Mammary epithelial cell (primary cell): Measurements from ENCODE around the gene CCT3.

Source experiments
- CTCF ChIP-seq, 2 donors: IDR thresholded peaks in 1 of 2; conservative IDR thresholded peaks in 1 of 2; 2 replicates each; pipeline ENCODE4 v1.5.1; 2011 to 2012; ENCODE audit warnings: inconsistent platforms in 2 of 2, low read length in 2 of 2, mild to moderate bottlenecking in 2 of 2, control low read depth in 1 of 2, low read depth in 1 of 2; ENCODE audit not compliant: insufficient read depth in 1 of 2; ENCODE audit errors: extremely low read depth in 1 of 2
- EZH2 ChIP-seq: IDR thresholded peaks from 2 replicates; pipeline ENCODE4 v1.6.1; 2012; ENCODE audit warnings: low read length, inconsistent platforms, borderline replicate concordance

- TF ChIP-seq CTCF (conservative IDR thresholded peaks at IDR 0.05 in 1 of 2, IDR thresholded peaks at IDR 0.05 in 1 of 2; ENCODE audit: extremely low read depth in 1 of 2, insufficient read depth in 1 of 2, low read depth in 1 of 2, low read length in 2 of 2) (no peak), EZH2 (no peak)
These were observed 38.1 kb upstream of the CCT3 start for GRCh38 chr1:156376146-156376545.
